Measurements from ENCODE around the gene CHST12.
A peak's percentile ranks its signal among the peaks of the same experiment; 100 is the strongest.
"Not testable (repeated sequence)": the region's sequence is repeated elsewhere in the genome, so short reads cannot be mapped to it uniquely, and the experiment has no call there.

Gene CHST12

GRCh38 chr7:2405201-2405600, 1.8 kb downstream of the CHST12 start:
- no peak for DNase-seq

GRCh38 chr7:2405601-2406345, 2.4 kb downstream of the CHST12 start:
- peak; percentile 43 for DNase-seq

GRCh38 chr7:2409745-2410414, 6.5 kb downstream of the CHST12 start:
- no peak for DNase-seq

GRCh38 chr7:2411049-2411448, 7.6 kb downstream of the CHST12 start:
- no peak for DNase-seq

GRCh38 chr7:2411815-2412586, 8.6 kb downstream of the CHST12 start:
- no peak for DNase-seq

- no peak for DNase-seq
These were observed 9.3 kb downstream of the CHST12 start for GRCh38 chr7:2412587-2413201.

GRCh38 chr7:2416063-2416462, 12.7 kb downstream of the CHST12 start:
- DNase-seq = no peak

GRCh38 chr7:2416650-2417049, 13.2 kb downstream of the CHST12 start:
- no peak for DNase-seq

- not testable (repeated sequence) for DNase-seq
These were observed 13.8 kb downstream of the CHST12 start for GRCh38 chr7:2417178-2417577.

- no peak for DNase-seq
These were observed 14.6 kb downstream of the CHST12 start for GRCh38 chr7:2417981-2418481.

- DNase-seq = no peak
These were observed 17.0 kb downstream of the CHST12 start for GRCh38 chr7:2420216-2420933.

- DNase-seq = no peak
These were observed 18.5 kb downstream of the CHST12 start for GRCh38 chr7:2421943-2422310.

- DNase-seq = no peak
These were observed 22.3 kb downstream of the CHST12 start for GRCh38 chr7:2425749-2426148.

- DNase-seq = no peak
These were observed 28.0 kb downstream of the CHST12 start for GRCh38 chr7:2431260-2431867.

- DNase-seq = no peak
These were observed 29.7 kb downstream of the CHST12 start for GRCh38 chr7:2432910-2433712.

GRCh38 chr7:2433713-2434550, 30.5 kb downstream of the CHST12 start:
- no peak for DNase-seq

- DNase-seq = no peak
These were observed 31.7 kb downstream of the CHST12 start for GRCh38 chr7:2435146-2435545.

GRCh38 chr7:2436341-2437104, 33.1 kb downstream of the CHST12 start:
- no peak for DNase-seq

GRCh38 chr7:2437136-2437535, 33.7 kb downstream of the CHST12 start:
- DNase-seq = no peak

Measured in inflammatory macrophage treated with lipopolysaccharide for 4 hours (primary cell).